ENCODE results near the gene SACM1L. TPM values are rescaled to one million over a fixed set of nuclear protein-coding genes. Genes with fewer than 3 reads are reported as not detected.

SACM1L gene
- total and polyA plus RNA-seq, 2 experiments from 2014 or later: 32.8 to 37.5 TPM

DNA sequence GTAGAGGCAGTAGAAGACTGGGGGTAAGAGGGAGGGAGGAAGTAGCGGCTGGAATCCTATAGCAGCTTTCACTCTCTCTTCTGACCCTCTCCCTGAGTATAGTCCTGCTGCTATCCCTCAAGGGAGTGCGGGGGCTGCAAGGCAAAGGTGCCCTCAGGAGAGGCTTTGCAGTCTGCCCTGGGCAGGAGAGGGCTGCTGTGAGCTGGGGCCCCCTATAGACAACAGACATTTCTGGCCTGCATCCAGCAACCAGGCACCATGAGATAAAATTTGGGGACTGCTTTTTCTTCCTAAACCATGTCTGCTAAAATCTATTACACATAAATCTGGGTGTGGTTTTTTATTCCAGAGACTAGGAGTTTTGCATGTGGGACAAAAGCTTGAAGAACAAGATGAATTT is 48.0 kb downstream of the SACM1L start:
- Histone ChIP-seq H3K27ac (peak overlapping the region; percentile 39), H3K4me1 (ENCODE audit: low read depth) (peaks cover 15% of the 10 kb centered on the region), H3K4me3 (no peak overlapping the region), H3K9me3 (ENCODE audit: low read depth) (no peaks in the 10 kb centered on the region), H3K27me3 (no peaks in the 10 kb centered on the region), H3K36me3 (peaks cover 70% of the 10 kb centered on the region)
- DNase-seq (ENCODE audit: low read depth in 1 of 2, low spot score in 1 of 2): peak in 1 of 2 donors; percentile 33
- TF ChIP-seq, protein P1, sequence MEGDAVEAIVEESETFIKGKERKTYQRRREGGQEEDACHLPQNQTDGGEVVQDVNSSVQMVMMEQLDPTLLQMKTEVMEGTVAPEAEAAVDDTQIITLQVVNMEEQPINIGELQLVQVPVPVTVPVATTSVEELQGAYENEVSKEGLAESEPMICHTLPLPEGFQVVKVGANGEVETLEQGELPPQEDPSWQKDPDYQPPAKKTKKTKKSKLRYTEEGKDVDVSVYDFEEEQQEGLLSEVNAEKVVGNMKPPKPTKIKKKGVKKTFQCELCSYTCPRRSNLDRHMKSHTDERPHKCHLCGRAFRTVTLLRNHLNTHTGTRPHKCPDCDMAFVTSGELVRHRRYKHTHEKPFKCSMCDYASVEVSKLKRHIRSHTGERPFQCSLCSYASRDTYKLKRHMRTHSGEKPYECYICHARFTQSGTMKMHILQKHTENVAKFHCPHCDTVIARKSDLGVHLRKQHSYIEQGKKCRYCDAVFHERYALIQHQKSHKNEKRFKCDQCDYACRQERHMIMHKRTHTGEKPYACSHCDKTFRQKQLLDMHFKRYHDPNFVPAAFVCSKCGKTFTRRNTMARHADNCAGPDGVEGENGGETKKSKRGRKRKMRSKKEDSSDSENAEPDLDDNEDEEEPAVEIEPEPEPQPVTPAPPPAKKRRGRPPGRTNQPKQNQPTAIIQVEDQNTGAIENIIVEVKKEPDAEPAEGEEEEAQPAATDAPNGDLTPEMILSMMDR (IDR thresholded peaks at IDR 0.05; ENCODE audit: low read depth, low read length): no peak

DNA sequence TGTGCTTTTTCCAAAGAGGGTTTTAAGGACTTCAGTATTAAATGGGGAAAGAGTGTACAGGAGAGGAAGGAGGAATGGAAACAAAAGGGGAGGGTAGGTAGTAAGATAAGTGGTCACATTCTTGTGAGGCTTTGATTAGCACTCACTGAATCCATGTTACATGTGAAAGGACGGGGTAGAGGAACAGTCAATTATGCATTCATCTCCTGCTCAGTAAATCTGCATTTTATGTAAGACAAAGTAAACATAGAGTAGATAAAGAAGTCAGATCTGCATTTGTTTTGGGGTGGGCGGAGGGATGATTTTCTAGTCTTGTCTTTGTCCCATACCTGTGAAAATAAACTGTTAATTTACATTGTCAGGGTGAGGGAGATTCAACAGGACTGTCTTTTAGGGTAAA is 50.8 kb downstream of the SACM1L start:
- TF ChIP-seq, protein P1 (IDR thresholded peaks at IDR 0.05; ENCODE audit: low read depth, low read length): no peak
- Histone ChIP-seq H3K4me1 (ENCODE audit: low read depth) (peaks cover 15% of the 10 kb centered on the region), H3K36me3 (peaks cover 68% of the 10 kb centered on the region), H3K27ac (peak overlapping the region; percentile 55), H3K27me3 (no peaks in the 10 kb centered on the region), H3K9me3 (ENCODE audit: low read depth) (no peaks in the 10 kb centered on the region), H3K4me3 (no peak overlapping the region)
- DNase-seq (ENCODE audit: low read depth in 1 of 2, low spot score in 1 of 2): no peak

DNA sequence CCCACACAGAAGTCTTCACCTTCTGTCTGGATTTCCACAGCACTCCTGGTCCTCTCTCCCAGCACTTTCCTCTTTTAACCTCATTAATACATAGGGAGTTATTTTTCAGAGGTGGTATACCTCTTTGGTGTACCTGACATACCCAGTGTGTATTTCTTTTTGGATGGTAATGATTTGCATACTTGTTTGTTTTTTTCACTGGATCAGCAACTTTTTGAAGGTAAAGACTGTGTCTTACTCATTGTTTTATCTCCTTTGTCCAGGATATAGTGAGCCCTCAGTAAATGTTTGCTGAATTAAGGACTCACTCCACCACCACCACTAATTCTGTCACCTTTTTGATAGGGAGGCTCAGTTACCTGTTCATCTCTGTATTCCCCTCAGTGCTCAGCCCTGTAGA is 52.1 kb downstream of the SACM1L start:
- H3K4me1 ChIP-seq (ENCODE audit: low read depth): peaks cover 15% of the 10 kb centered on the region
- no peak overlapping the region for H3K4me3 ChIP-seq
- peaks cover 65% of the 10 kb centered on the region for H3K36me3 ChIP-seq
- DNase-seq (ENCODE audit: low read depth in 1 of 2, low spot score in 1 of 2): no peak
- H3K27ac ChIP-seq: peak overlapping the region; percentile 47
- H3K9me3 ChIP-seq (ENCODE audit: low read depth): no peaks in the 10 kb centered on the region
- H3K27me3 ChIP-seq: no peaks in the 10 kb centered on the region
- TF ChIP-seq, protein P1 (IDR thresholded peaks at IDR 0.05; ENCODE audit: low read depth, low read length): no peak

DNA sequence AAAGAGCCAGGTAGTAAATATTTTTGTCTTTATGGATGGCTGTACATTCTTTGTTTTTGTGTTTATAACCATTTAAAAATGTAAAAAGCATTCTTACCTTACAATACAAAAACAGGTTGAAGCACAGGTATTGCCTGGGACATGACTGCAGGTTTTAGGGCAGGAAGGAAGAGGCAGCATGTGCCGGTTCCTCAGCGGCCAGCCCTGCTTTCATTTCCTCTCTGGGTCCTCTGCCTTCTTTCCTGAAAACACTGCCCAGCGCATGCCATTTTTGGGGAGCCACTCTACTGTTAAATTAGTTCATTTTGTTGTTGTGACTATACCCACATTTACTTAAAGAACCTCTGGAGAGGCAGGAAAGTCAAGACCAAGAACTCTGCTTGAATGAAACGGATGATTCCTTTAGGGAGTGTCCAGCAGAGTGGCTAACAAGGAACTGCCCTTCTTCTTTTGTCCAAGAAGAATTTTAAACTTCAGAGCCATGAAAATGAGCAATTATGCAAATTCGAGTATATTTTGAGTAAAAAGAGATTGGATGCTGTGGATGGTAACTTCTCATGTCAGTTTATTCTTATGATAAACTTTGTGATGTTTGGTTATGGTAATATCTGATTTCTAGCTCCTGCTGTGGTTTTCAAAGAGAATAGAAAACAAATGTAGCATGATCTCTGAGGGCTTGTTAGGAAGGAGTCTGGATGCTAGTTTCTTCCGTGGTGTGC is 52.7 kb downstream of the SACM1L start:
- peak overlapping the region; percentile 25 for H3K27ac ChIP-seq
- DNase-seq (ENCODE audit: low read depth in 1 of 2, low spot score in 1 of 2): no peak
- no peaks in the 10 kb centered on the region for H3K9me3 ChIP-seq (ENCODE audit: low read depth)
- H3K36me3 ChIP-seq: peaks cover 66% of the 10 kb centered on the region
- TF ChIP-seq, protein P1 (IDR thresholded peaks at IDR 0.05; ENCODE audit: low read depth, low read length): no peak
- no peak overlapping the region for H3K4me3 ChIP-seq
- H3K27me3 ChIP-seq: no peaks in the 10 kb centered on the region
- H3K4me1 ChIP-seq (ENCODE audit: low read depth): peaks cover 12% of the 10 kb centered on the region

GRCh38 chr3:45742461-45743089 is 53.4 kb downstream of the SACM1L start:
- Histone ChIP-seq H3K27ac (peak overlapping the region; percentile 25), H3K9me3 (ENCODE audit: low read depth) (no peaks in the 10 kb centered on the region), H3K36me3 (peaks cover 63% of the 10 kb centered on the region), H3K4me1 (ENCODE audit: low read depth) (peaks cover 8% of the 10 kb centered on the region), H3K27me3 (no peaks in the 10 kb centered on the region), H3K4me3 (no peak overlapping the region)
- TF ChIP-seq, protein P1 (IDR thresholded peaks at IDR 0.05; ENCODE audit: low read depth, low read length): no peak
- no peak for DNase-seq (ENCODE audit: low read depth in 1 of 2, low spot score in 1 of 2)
